BJ (cell line): ENCODE data around the gene TBC1D10A. TPM values are rescaled to one million over a fixed set of nuclear protein-coding genes. Genes with fewer than 3 reads are reported as not detected.

Source experiments
- CTCF ChIA-PET: fragments of 350-600 bp; formaldehyde crosslinking; extraction: SDS; loops from one replicate; lab custom pipeline; 2021; ENCODE audit warnings: antibody characterized with exemption, inconsistent platforms; lab: Yijun Ruan, JAX
- POLR2A ChIA-PET: fragments of 300-600 bp; sonication (Branson Sonifier 250); formaldehyde crosslinking; extraction: SDS; loops from one replicate; lab custom pipeline; 2021; ENCODE audit warnings: antibody characterized with exemption; lab: Charles Lee
- DNase-seq: peaks from one replicate; pipeline ENCODE4 v3.0.0-alpha.2; 2011; ENCODE audit warnings: low read depth
- H3K27me3 ChIP-seq: 2 replicates; pipeline ENCODE4 v1.6.0; 2011; ENCODE audit warnings: low read length; ENCODE audit not compliant: control insufficient read depth, insufficient read depth
- H3K36me3 ChIP-seq: 2 replicates; pipeline ENCODE4 v1.5.1; 2011; ENCODE audit warnings: low read length; ENCODE audit not compliant: control insufficient read depth, insufficient read depth
- H3K4me3 ChIP-seq: 2 replicates; pipeline ENCODE4 v1.5.1; 2011; ENCODE audit warnings: low read depth, mild to moderate bottlenecking, control low read depth, low read length
- polyA plus RNA-seq: library from polyadenylated mRNA; depleted of rRNA; stranded (reverse); fragments of >200 nt; gene quantifications from 2 replicates; pipeline ENCODE4 v1.2.3, GENCODE V29; 2011
- TF ChIP-seq, protein P1 (sequence below): IDR thresholded peaks from 2 replicates; pipeline ENCODE4 v1.5.1; 2011; ENCODE audit warnings: low read depth, mild to moderate bottlenecking, control low read depth, inconsistent platforms, low read length, moderate library complexity; ENCODE audit not compliant: insufficient read depth

TBC1D10A gene
- polyA plus RNA-seq, 1 experiment = 22.1 TPM

DNA sequence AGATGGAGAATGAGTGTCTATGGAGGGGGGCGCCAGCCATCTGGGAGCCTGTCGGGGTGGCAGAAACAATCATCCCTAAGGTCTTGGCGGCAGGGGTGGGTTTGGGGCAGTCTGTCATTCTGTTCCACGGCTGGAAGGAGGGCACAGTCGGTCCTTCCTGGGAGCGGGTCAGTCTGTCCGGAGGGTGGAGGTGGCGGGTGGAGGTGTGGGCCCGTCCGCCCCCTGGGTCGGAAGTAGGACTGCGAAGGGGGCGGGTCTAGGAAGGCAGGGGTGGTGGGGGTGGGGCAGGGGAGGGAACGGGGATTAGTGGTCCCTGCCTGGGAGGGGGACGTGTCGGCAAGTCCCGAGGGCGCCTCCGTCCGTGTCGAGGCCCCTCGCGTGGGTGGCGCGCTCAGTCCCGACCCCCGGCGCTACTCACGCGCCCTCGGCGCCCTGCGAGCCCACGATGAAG lies 461 bp downstream of the TBC1D10A start:
- ChIA-PET CTCF (interaction anchor here (1.0 to 8.3 kb wide), 3 partner anchors 39 to 100 kb away, joined by 3 to 50 read pairs (median 7); partner anchors contain the start of gene CASTOR1), POLR2A (interaction anchor here (0.6 kb wide), 1 partner anchor 47 kb away, joined by 3 read pairs; no protein-coding TSS in a partner anchor)
- Histone ChIP-seq H3K27me3 (no peaks in the 10 kb centered on the region), H3K4me3 (peak overlapping the region; percentile 83), H3K36me3 (no peaks in the 10 kb centered on the region; the same call in 1 of the 2 replicates)
- no peak for DNase-seq
- TF ChIP-seq, protein P1, sequence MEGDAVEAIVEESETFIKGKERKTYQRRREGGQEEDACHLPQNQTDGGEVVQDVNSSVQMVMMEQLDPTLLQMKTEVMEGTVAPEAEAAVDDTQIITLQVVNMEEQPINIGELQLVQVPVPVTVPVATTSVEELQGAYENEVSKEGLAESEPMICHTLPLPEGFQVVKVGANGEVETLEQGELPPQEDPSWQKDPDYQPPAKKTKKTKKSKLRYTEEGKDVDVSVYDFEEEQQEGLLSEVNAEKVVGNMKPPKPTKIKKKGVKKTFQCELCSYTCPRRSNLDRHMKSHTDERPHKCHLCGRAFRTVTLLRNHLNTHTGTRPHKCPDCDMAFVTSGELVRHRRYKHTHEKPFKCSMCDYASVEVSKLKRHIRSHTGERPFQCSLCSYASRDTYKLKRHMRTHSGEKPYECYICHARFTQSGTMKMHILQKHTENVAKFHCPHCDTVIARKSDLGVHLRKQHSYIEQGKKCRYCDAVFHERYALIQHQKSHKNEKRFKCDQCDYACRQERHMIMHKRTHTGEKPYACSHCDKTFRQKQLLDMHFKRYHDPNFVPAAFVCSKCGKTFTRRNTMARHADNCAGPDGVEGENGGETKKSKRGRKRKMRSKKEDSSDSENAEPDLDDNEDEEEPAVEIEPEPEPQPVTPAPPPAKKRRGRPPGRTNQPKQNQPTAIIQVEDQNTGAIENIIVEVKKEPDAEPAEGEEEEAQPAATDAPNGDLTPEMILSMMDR = no peak

DNA sequence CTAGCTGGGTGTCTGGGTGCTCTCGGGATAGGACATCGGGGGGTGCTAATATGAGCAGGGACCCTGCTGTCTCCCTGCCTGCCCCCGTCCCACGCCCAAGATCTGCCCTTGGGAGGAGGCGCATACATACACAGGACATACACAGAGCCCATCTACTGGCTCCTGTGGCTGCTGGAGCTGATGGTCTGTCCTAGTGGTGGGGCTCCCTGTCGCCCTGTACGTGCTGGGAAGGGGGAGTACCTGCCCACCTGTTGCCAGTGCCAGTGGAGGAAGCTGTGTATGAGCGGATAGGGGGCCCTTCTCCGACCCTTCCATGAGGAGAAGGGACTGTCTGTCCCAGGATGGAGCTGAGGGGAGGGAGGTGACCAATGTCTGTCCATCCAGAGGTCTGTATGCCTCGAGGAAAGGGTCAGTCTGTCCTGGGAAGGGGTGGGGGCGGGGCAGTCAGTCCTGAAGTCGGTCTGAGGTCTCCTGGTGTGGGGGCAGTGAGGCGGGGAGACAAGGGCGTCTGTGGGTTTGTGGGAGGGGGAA lies 952 bp downstream of the TBC1D10A start:
- TF ChIP-seq, protein P1 = no peak
- DNase-seq = no peak
- Histone ChIP-seq H3K36me3 (no peaks in the 10 kb centered on the region; the same call in none of the 2 replicates), H3K4me3 (peak overlapping the region; percentile 83), H3K27me3 (no peaks in the 10 kb centered on the region)
- ChIA-PET CTCF (interaction anchor here (0.6 to 8.3 kb wide), 5 partner anchors 39 to 100 kb away, joined by 3 to 50 read pairs (median 4); partner anchors contain the start of genes CASTOR1 and RNF215), POLR2A (no interaction called here)

DNA sequence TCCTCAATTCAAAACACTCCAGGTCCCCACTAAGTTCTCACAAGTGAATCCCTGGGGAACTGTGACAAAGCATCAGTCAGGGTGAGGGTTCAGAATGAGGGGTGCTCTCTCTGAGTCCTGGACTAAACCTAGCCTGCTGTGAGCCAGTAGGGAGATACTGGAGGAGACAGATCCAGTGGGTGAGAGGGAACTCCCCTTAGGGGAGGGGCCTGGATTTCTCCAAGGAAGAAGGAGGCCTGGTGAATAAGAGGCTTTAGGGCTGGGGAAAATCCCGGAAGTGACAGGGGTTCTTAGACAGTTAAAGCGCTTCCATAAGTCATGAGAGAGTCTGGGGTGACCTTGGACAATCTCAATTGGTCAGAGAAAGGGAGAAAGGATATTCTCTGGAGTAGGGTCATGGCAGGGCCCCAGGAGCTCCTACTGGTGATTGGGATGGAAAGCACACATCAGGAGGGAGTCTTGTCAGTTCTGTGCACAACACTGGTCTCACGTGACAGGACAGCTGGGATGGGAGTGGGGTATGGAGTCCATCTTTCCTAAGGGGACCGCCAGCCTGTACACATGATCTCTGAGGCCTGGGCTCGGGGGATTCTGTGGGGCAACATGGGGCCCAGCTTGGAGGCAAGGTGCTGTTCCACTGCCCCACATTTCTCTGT lies 1.5 kb downstream of the TBC1D10A start:
- POLR2A ChIA-PET = no interaction called here
- Histone ChIP-seq H3K4me3 (peak overlapping the region; percentile 83), H3K27me3 (no peaks in the 10 kb centered on the region), H3K36me3 (no peaks in the 10 kb centered on the region; the same call in none of the 2 replicates)
- DNase-seq = no peak
- CTCF ChIA-PET = interaction anchor here (0.6 to 8.3 kb wide), 7 partner anchors 38 to 101 kb away, joined by 3 to 50 read pairs (median 4); partner anchors contain the start of genes CASTOR1 and RNF215
- TF ChIP-seq, protein P1 = no peak

DNA sequence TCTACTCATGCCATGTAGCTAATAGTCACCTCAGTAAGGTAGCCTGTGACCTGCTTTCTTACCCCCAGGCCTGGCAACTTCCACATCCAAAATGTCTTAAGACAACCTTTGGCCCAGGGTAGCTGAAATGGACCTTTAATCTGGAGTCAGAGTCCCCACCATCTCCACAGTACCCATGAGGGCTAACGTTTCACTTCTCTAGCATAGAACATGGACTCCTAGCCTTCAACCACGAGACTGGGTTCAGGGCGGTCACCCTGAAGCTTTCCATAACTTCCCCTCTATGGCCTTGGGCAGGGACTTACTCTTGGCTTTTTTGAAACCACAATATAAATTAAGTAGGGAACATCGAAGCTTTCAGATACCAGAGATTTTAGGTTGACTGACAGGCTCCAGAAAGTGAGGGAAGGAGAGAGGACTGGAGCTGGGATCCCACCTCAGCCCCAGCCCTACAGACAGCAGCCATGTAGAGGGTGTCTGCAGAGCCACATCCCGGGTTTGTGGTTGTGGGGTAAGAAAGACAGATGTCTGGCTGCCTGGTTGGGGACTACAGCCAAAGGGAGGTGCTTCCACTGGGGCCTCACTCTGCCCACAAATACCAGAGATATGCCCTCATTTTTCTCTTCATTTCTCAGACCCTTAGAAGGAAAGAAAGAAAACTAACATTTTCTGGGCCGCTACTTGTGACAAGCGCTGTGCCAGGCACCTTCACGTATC lies 2.6 kb downstream of the TBC1D10A start:
- ChIA-PET POLR2A (no interaction called here), CTCF (interaction anchor here (0.9 to 8.3 kb wide), 7 partner anchors 12 to 69 kb away, joined by 3 to 50 read pairs (median 5); partner anchors contain the start of gene CASTOR1)
- TF ChIP-seq, protein P1 = no peak
- peak overlapping the region; percentile 33 for H3K4me3 ChIP-seq
- no peak for DNase-seq
- peaks cover 1% of the 10 kb centered on the region for H3K36me3 ChIP-seq
- no peaks in the 10 kb centered on the region for H3K27me3 ChIP-seq
